Measurements from ENCODE around the gene DHX40.

GRCh38 chr17:59652119-59652518 is 86.7 kb downstream of the DHX40 start:
- TF ChIP-seq TAF1 (IDR thresholded peaks at IDR 0.05; ENCODE audit: borderline replicate concordance, insufficient read depth, low read length): no peak
- no peak for TF ChIP-seq SIN3A (IDR thresholded peaks at IDR 0.05; ENCODE audit: borderline replicate concordance, insufficient read depth, low read length)
- no peak for TF ChIP-seq POLR2AphosphoS5 (IDR thresholded peaks at IDR 0.05; ENCODE audit: low read depth, low read length)
